NCI-H82 (cell line): ENCODE results near the gene CTDP1.
"Not testable (repeated sequence)": the region's sequence is repeated elsewhere in the genome, so short reads cannot be mapped to it uniquely, and the experiment has no call there.

Experiments
- DNase-seq: peaks from one replicate; lab custom pipeline; 2025; lab: John Stamatoyannopoulos, UW

The CTDP1 gene

GRCh38 chr18:79744625-79745024, 65.0 kb downstream of the CTDP1 start:
- no peak for DNase-seq

- DNase-seq, result no peak
These were observed 67.1 kb downstream of the CTDP1 start for GRCh38 chr18:79746730-79747129.

- no peak for DNase-seq
These were observed 67.7 kb downstream of the CTDP1 start for GRCh38 chr18:79747156-79747845.

- DNase-seq, result no peak
These were observed 68.9 kb downstream of the CTDP1 start for GRCh38 chr18:79748321-79749180.

- DNase-seq, result no peak
These were observed 69.9 kb downstream of the CTDP1 start for GRCh38 chr18:79749251-79750191.

GRCh38 chr18:79750980-79751571, 71.5 kb downstream of the CTDP1 start:
- DNase-seq, result no peak

GRCh38 chr18:79751918-79752578, 72.4 kb downstream of the CTDP1 start:
- DNase-seq, result not testable (repeated sequence)

GRCh38 chr18:79752946-79753345, 73.3 kb downstream of the CTDP1 start:
- not testable (repeated sequence) for DNase-seq

- no peak for DNase-seq
These were observed 73.8 kb downstream of the CTDP1 start for GRCh38 chr18:79753391-79753851.

- no peak for DNase-seq
These were observed 74.6 kb downstream of the CTDP1 start for GRCh38 chr18:79754022-79754761.

GRCh38 chr18:79754831-79755351, 75.3 kb downstream of the CTDP1 start:
- DNase-seq, result no peak

GRCh38 chr18:79755496-79756142, 76.0 kb downstream of the CTDP1 start:
- no peak for DNase-seq

GRCh38 chr18:79756143-79756500, 76.5 kb downstream of the CTDP1 start:
- DNase-seq, result no peak

- DNase-seq, result no peak
These were observed 77.2 kb downstream of the CTDP1 start for GRCh38 chr18:79756826-79757225.

- no peak for DNase-seq
These were observed 80.7 kb downstream of the CTDP1 start for GRCh38 chr18:79760348-79760747.

GRCh38 chr18:79760881-79761280, 81.3 kb downstream of the CTDP1 start:
- no peak for DNase-seq

GRCh38 chr18:79763407-79763806, 83.8 kb downstream of the CTDP1 start:
- DNase-seq, result no peak

- no peak for DNase-seq
These were observed 84.5 kb downstream of the CTDP1 start for GRCh38 chr18:79764131-79764530.

GRCh38 chr18:79765491-79766245, 86.1 kb downstream of the CTDP1 start:
- no peak for DNase-seq
